Parathyroid adenoma (tissue), 2 donors: Measurements from ENCODE around the gene ALX4.

Experiments used
- H2AFZ ChIP-seq: fragments of 300-600 bp; sonication (generic); one replicate; pipeline ENCODE4 v1.7.0; 2017; ENCODE audit warnings: antibody characterized with exemption, mild to moderate bottlenecking
- H3K27ac ChIP-seq: fragments of 300-600 bp; sonication (generic); one replicate; pipeline ENCODE4 v1.7.0; 2017
- H3K27me3 ChIP-seq: fragments of 300-600 bp; sonication (generic); one replicate; pipeline ENCODE4 v1.7.0; 2017; ENCODE audit warnings: low read length; ENCODE audit not compliant: control insufficient read depth, insufficient read depth
- H3K36me3 ChIP-seq: fragments of 300-600 bp; sonication (generic); one replicate; pipeline ENCODE4 v1.7.0; 2017; ENCODE audit warnings: low read length; ENCODE audit not compliant: control insufficient read depth, insufficient read depth
- H3K4me1 ChIP-seq: fragments of 300-600 bp; sonication (generic); one replicate; pipeline ENCODE4 v1.7.0; 2017; ENCODE audit warnings: control low read depth
- H3K4me2 ChIP-seq: fragments of 300-600 bp; sonication (generic); one replicate; pipeline ENCODE4 v1.7.0; 2017; ENCODE audit warnings: low read length
- H3K4me3 ChIP-seq: fragments of 300-600 bp; sonication (generic); one replicate; pipeline ENCODE4 v1.7.0; 2017; ENCODE audit warnings: low read depth, low read length
- H3K79me2 ChIP-seq: fragments of 300-600 bp; sonication (generic); one replicate; pipeline ENCODE4 v1.7.0; 2017; ENCODE audit warnings: control low read depth
- H3K9ac ChIP-seq: fragments of 300-600 bp; sonication (generic); one replicate; pipeline ENCODE4 v1.7.0; 2017; ENCODE audit warnings: mild to moderate bottlenecking
- H3K9me3 ChIP-seq: fragments of 300-600 bp; sonication (generic); one replicate; pipeline ENCODE4 v1.7.0; 2017; ENCODE audit warnings: low read length; ENCODE audit not compliant: control insufficient read depth
- CTCF ChIP-seq: fragments of 300-600 bp; sonication (generic); IDR thresholded peaks from one replicate; pipeline ENCODE4 v1.7.0; 2017; ENCODE audit warnings: antibody characterized with exemption, mild to moderate bottlenecking
- donor health status: primary hyperparathyroidism.

ALX4 gene

GRCh38 chr11:44237156-44237555, 72.8 kb downstream of the ALX4 start:
- H3K79me2 ChIP-seq, result no peaks in the 10 kb centered on the region
- H3K4me1 ChIP-seq, result no peaks in the 10 kb centered on the region
- H3K36me3 ChIP-seq, result no peaks in the 10 kb centered on the region
- H2AFZ ChIP-seq, result no peak overlapping the region
- H3K9me3 ChIP-seq, result no peaks in the 10 kb centered on the region
- H3K9ac ChIP-seq, result no peak overlapping the region
- H3K4me3 ChIP-seq, result no peak overlapping the region
- no peak for TF ChIP-seq CTCF
- H3K27ac ChIP-seq, result no peak overlapping the region
- no peak overlapping the region for H3K4me2 ChIP-seq
- H3K27me3 ChIP-seq, result no peaks in the 10 kb centered on the region

GRCh38 chr11:44236296-44236695, 73.6 kb downstream of the ALX4 start:
- no peaks in the 10 kb centered on the region for H3K9me3 ChIP-seq
- H3K27ac ChIP-seq, result no peak overlapping the region
- H3K9ac ChIP-seq, result no peak overlapping the region
- H3K79me2 ChIP-seq, result no peaks in the 10 kb centered on the region
- no peak overlapping the region for H3K4me3 ChIP-seq
- no peaks in the 10 kb centered on the region for H3K27me3 ChIP-seq
- H3K36me3 ChIP-seq, result no peaks in the 10 kb centered on the region
- no peak overlapping the region for H2AFZ ChIP-seq
- H3K4me2 ChIP-seq, result no peak overlapping the region
- H3K4me1 ChIP-seq, result no peaks in the 10 kb centered on the region
- no peak for TF ChIP-seq CTCF

- H3K27ac ChIP-seq, result no peak overlapping the region
- H3K27me3 ChIP-seq, result no peaks in the 10 kb centered on the region
- no peak overlapping the region for H3K4me2 ChIP-seq
- H3K4me3 ChIP-seq, result no peak overlapping the region
- no peak for TF ChIP-seq CTCF
- H2AFZ ChIP-seq, result no peak overlapping the region
- no peaks in the 10 kb centered on the region for H3K36me3 ChIP-seq
- no peaks in the 10 kb centered on the region for H3K9me3 ChIP-seq
- no peaks in the 10 kb centered on the region for H3K79me2 ChIP-seq
- no peaks in the 10 kb centered on the region for H3K4me1 ChIP-seq
- no peak overlapping the region for H3K9ac ChIP-seq
These were observed 74.2 kb downstream of the ALX4 start for GRCh38 chr11:44235765-44236201.

GRCh38 chr11:44229624-44230023, 80.3 kb downstream of the ALX4 start:
- H3K79me2 ChIP-seq, result no peaks in the 10 kb centered on the region
- no peaks in the 10 kb centered on the region for H3K4me1 ChIP-seq
- H3K36me3 ChIP-seq, result no peaks in the 10 kb centered on the region
- TF ChIP-seq CTCF, result no peak
- H3K27ac ChIP-seq, result no peak overlapping the region
- H3K9me3 ChIP-seq, result no peaks in the 10 kb centered on the region
- H2AFZ ChIP-seq, result no peak overlapping the region
- H3K4me2 ChIP-seq, result no peak overlapping the region
- H3K9ac ChIP-seq, result no peak overlapping the region
- H3K27me3 ChIP-seq, result no peaks in the 10 kb centered on the region
- H3K4me3 ChIP-seq, result no peak overlapping the region

- H3K4me3 ChIP-seq, result no peak overlapping the region
- no peaks in the 10 kb centered on the region for H3K4me1 ChIP-seq
- no peak overlapping the region for H3K27ac ChIP-seq
- no peak overlapping the region for H3K4me2 ChIP-seq
- H3K9me3 ChIP-seq, result no peaks in the 10 kb centered on the region
- H3K9ac ChIP-seq, result no peak overlapping the region
- no peak overlapping the region for H2AFZ ChIP-seq
- no peaks in the 10 kb centered on the region for H3K79me2 ChIP-seq
- H3K27me3 ChIP-seq, result no peaks in the 10 kb centered on the region
- no peaks in the 10 kb centered on the region for H3K36me3 ChIP-seq
- no peak for TF ChIP-seq CTCF
These were observed 80.8 kb downstream of the ALX4 start for GRCh38 chr11:44229098-44229497.
